NB4 (cell line): ENCODE measurements around the gene EMP1.

Experiments
- MYC ChIP-seq: IDR thresholded peaks from 2 replicates; pipeline ENCODE4 v1.6.1; 2011; ENCODE audit warnings: low read depth, low read length
- POLR2A ChIP-seq: IDR thresholded peaks from 2 replicates; pipeline ENCODE4 v1.6.1; 2011; ENCODE audit warnings: mild to moderate bottlenecking; ENCODE audit not compliant: insufficient read length; ENCODE audit errors: extremely low read depth
- TF ChIP-seq, protein P1 (sequence below): IDR thresholded peaks from 2 replicates; pipeline ENCODE4 v1.6.1; 2011; ENCODE audit warnings: low read depth, low read length
- TF ChIP-seq, protein P2 (sequence below): IDR thresholded peaks from one replicate; pipeline ENCODE4 v1.5.1; 2012; ENCODE audit warnings: low read depth, low read length

DNA sequence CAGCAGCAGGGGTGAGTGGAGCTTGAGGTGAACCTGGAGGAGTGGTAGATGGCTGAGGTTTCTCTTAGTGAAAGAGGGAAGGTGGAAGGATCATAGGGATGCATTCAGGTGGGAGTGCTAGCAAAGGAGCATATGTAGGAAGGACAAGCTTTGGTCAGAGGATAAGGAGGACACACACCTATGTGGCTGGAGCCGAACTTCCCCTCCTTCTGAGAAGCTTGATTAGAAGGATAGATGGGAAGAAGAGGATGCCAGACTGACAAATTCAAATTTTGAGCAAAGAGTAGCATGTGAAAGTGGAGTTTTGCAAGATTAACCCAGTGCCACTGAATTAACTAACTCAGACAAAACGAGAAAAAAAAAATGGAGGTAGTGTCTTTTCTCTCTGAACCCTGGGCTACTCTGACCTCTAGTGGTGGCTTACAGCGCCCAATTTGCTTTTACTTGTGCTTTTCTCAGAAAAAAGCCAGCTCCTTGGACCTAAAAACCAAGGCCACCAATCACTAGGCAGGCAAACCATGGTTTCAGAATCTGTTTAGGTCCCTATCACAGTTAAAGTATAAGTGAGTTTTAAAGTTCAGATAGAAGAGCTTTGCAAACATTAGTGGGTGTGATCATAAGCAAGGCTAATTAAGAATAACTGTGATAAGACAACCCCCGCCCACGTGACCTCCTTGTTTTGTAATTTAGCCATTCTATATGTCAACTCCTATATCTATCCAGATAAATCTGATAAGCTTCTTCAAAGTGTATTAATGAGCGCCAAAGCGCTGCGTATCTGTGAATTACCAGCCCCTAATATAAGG lies 15.5 kb downstream of the EMP1 start:
- TF ChIP-seq, protein P1, sequence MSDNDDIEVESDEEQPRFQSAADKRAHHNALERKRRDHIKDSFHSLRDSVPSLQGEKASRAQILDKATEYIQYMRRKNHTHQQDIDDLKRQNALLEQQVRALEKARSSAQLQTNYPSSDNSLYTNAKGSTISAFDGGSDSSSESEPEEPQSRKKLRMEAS = 0 out of 2 replicates have a peak, but pooled peaks have one; percentile 7
- TF ChIP-seq, protein P2, sequence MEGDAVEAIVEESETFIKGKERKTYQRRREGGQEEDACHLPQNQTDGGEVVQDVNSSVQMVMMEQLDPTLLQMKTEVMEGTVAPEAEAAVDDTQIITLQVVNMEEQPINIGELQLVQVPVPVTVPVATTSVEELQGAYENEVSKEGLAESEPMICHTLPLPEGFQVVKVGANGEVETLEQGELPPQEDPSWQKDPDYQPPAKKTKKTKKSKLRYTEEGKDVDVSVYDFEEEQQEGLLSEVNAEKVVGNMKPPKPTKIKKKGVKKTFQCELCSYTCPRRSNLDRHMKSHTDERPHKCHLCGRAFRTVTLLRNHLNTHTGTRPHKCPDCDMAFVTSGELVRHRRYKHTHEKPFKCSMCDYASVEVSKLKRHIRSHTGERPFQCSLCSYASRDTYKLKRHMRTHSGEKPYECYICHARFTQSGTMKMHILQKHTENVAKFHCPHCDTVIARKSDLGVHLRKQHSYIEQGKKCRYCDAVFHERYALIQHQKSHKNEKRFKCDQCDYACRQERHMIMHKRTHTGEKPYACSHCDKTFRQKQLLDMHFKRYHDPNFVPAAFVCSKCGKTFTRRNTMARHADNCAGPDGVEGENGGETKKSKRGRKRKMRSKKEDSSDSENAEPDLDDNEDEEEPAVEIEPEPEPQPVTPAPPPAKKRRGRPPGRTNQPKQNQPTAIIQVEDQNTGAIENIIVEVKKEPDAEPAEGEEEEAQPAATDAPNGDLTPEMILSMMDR = peak; percentile 81
- TF ChIP-seq POLR2A = no peak
- no peak for TF ChIP-seq MYC
